Uterus (tissue), 2 donors: ENCODE data around the gene FES.

Source experiments
- CTCF ChIP-seq, 4 experiments: fragments of 200-600 bp in 2 of 4; fragments of 450-650 bp in 2 of 4; sonication (generic) in 2 of 4; IDR thresholded peaks; one replicate each; pipeline ENCODE4 v1.5.1; 2016 to 2019; ENCODE audit warnings: antibody characterized with exemption in 4 of 4, mild to moderate bottlenecking in 2 of 4, moderate library complexity in 1 of 4
- POLR2A ChIP-seq, 2 donors: fragments of 450-650 bp; IDR thresholded peaks; one replicate each; pipeline ENCODE4 v1.6.1; 2016; ENCODE audit warnings: antibody characterized with exemption in 2 of 2, mild to moderate bottlenecking in 1 of 2, moderate library complexity in 1 of 2

- TF ChIP-seq CTCF (IDR thresholded peaks at IDR 0.05) (no peak), POLR2A (IDR thresholded peaks at IDR 0.05) (no peak)
Measured at GRCh38 chr15:90942354-90943120, 58.2 kb downstream of the FES start.
